ENCODE measurements around the gene TRPM4.
"Not testable (repeated sequence)": the region's sequence is repeated elsewhere in the genome, so short reads cannot be mapped to it uniquely, and the experiment has no call there.

Gene TRPM4

DNA sequence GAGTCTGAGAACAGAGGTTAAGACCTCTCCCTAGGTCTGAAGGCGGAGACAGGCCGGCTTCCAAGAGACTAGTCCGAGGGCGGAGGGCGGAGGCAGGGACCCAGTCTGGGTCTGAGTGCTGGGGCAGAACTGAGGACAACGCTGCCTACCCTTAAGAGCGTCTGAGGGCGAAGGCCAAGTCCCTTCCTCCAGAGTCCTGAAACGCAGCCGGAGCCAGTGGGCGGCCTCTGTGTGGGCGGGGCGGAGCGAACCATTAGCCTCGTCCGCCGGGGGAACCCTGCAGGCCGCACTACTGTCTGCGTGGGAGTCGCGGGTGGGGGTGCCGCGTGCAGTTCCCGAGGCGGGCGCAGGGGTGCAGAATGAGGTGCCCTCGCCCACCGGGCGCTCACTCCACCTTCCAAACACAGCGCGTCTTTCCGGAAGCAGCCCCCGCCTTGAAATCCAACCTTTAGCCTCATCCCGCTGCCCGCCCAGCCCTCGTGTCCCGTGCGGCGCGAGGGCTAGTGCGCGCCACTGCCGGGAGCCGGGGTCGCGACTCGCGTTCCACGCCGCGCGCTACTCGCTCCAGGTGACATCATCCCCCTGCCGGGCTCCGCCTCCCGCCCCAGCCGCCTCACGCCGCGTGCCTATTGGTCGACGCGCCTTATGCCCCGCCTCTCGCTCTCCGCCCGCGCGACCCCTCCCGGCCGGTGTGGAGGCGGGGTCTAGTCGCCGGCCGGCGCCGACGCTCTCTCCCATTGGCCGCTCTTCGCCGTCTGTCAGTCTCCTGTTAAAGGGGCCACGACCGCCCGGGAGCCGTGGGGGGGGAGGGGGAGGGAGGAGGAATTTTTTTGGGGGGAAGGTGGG lies 38.8 kb upstream of the TRPM4 start, which contains the start of gene C19orf73:
Gene C19orf73, minus strand, starts transcription at position 579 of the 846 bp plus-strand sequence. Its CDS starts 121 bp downstream, at position 458.
- Histone ChIP-seq H3K4me3 (ENCODE audit: low read depth, low read length) (peak within 1 kb of the TSS; percentile 85), H3K27ac (ENCODE audit: low read depth, low read length) (peak within 1 kb of the TSS; percentile 64; the same call in 1 of the 2 replicates), H2AFZ (ENCODE audit: low read length, unreplicated experiment) (peak within 1 kb of the TSS; percentile 75), H3K27me3 (ENCODE audit: insufficient read depth, low read length) (peaks cover 8% of the 10 kb centered on the region), H3K4me1 (ENCODE audit: control insufficient read depth, insufficient read depth, low read length, unreplicated experiment) (no peaks in the 10 kb centered on the region), H3K36me3 (ENCODE audit: insufficient read depth, low read length) (no peaks in the 10 kb centered on the region), H3K79me2 (ENCODE audit: control insufficient read depth, insufficient read depth, low read length, unreplicated experiment) (no peaks in the 10 kb centered on the region)

DNA sequence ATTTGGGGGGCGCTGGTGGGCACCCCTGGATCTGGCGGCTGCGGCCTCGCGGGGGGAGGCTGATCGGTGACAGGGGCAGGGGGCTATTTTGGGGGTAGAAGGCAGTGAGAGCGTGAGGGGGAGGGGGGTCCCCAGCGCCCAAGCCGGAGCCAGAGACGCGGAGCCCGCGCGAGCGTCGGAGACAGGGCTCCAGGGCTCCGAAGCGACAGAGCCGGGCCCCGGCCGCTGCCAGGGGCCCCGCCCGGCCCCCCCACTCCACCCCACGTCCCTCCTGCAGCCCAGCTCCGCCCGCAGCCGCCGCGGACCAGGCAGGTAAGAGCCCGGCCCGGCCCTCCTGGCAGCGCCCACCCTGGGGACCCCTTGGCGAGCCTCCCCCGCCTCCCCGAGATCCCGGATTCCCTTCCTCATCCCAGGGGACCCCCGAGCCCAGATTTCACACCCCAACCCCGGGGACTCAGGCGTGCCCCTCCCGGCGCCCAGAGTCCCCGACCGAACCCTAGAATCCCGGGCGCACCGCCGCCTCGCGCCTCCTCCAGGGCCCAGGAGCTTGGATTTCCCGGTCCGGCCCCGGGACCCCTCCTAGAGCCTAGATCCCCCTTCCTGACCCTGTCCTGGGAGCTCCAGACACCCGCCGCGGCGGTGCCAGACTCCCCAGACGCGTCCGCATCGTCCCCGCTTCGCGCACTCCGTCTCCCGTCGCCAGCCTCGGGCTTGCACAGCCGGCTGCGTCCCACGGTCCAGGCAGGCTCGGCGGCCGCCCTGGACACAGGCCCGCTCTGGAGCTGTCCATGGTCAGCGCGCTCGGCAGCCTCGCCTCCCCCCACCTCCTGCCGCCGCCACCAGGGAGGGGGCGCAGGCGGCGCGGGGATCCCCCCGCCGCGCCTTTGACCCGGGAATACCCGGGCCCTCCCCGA lies 37.9 kb upstream of the TRPM4 start, which contains the start of gene PPFIA3:
Gene PPFIA3, plus strand, starts transcription at position 134 of the 914 bp plus-strand sequence. CDS start 8,330 bp downstream, outside the sequence.
- peak within 1 kb of the TSS; percentile 85 for H3K4me3 ChIP-seq (ENCODE audit: low read depth, low read length)
- H3K4me1 ChIP-seq (ENCODE audit: control insufficient read depth, insufficient read depth, low read length, unreplicated experiment), result no peaks in the 10 kb centered on the region
- peaks cover 8% of the 10 kb centered on the region for H3K27me3 ChIP-seq (ENCODE audit: insufficient read depth, low read length)
- no peaks in the 10 kb centered on the region for H3K79me2 ChIP-seq (ENCODE audit: control insufficient read depth, insufficient read depth, low read length, unreplicated experiment)
- no peaks in the 10 kb centered on the region for H3K36me3 ChIP-seq (ENCODE audit: insufficient read depth, low read length)
- peak within 1 kb of the TSS; percentile 64; the same call in 1 of the 2 replicates for H3K27ac ChIP-seq (ENCODE audit: low read depth, low read length)
- H2AFZ ChIP-seq (ENCODE audit: low read length, unreplicated experiment), result peak within 1 kb of the TSS; percentile 75

DNA sequence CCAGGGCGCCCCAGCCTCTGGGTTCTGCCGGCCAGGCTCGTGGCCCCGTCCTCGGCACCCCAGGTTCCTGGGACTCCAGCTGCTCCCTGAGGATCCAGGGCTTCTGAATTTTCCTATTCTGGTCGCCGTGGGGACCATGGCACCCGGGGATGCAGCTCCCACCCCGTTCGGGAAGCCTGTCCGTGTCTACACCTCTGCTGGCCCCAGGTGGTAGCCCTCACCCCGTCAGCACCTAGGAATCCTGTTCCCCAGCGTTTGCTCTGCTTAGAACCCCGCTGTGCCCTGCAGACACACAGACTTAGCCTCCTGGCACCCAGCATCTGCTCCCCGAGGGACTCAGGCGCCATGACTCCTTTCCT lies 37.3 kb upstream of the TRPM4 start:
- H3K27me3 ChIP-seq (ENCODE audit: insufficient read depth, low read length), result peaks cover 8% of the 10 kb centered on the region
- H3K79me2 ChIP-seq (ENCODE audit: control insufficient read depth, insufficient read depth, low read length, unreplicated experiment), result no peaks in the 10 kb centered on the region
- no peaks in the 10 kb centered on the region for H3K36me3 ChIP-seq (ENCODE audit: insufficient read depth, low read length)
- no peak overlapping the region for H3K4me3 ChIP-seq (ENCODE audit: low read depth, low read length)
- H3K27ac ChIP-seq (ENCODE audit: low read depth, low read length), result no peak overlapping the region
- no peaks in the 10 kb centered on the region for H3K4me1 ChIP-seq (ENCODE audit: control insufficient read depth, insufficient read depth, low read length, unreplicated experiment)
- no peak overlapping the region for H2AFZ ChIP-seq (ENCODE audit: low read length, unreplicated experiment)

DNA sequence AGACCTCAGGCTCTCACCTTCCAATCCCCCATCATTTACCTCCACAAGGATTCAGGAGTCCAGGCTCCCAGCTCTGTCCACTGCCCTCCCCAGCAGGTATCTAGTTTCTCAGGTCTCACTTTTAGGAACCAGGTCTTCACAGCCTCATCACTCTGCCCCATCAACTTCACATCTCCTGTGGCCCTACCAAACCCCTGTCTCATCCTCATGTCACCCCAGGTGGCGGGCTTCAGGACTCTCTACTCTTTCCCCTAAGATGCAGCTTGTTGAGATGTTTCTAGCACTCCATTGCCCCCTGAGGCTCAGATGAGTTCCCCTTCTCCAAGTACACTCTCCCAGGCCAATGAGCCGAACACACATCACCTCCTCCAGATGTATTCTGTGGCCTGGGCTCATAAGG lies 36.7 kb upstream of the TRPM4 start:
- no peak overlapping the region for H2AFZ ChIP-seq (ENCODE audit: low read length, unreplicated experiment)
- H3K27me3 ChIP-seq (ENCODE audit: insufficient read depth, low read length), result peaks cover 8% of the 10 kb centered on the region
- no peaks in the 10 kb centered on the region for H3K36me3 ChIP-seq (ENCODE audit: insufficient read depth, low read length)
- no peak overlapping the region for H3K4me3 ChIP-seq (ENCODE audit: low read depth, low read length)
- H3K27ac ChIP-seq (ENCODE audit: low read depth, low read length), result no peak overlapping the region
- no peaks in the 10 kb centered on the region for H3K79me2 ChIP-seq (ENCODE audit: control insufficient read depth, insufficient read depth, low read length, unreplicated experiment)
- H3K4me1 ChIP-seq (ENCODE audit: control insufficient read depth, insufficient read depth, low read length, unreplicated experiment), result no peaks in the 10 kb centered on the region

DNA sequence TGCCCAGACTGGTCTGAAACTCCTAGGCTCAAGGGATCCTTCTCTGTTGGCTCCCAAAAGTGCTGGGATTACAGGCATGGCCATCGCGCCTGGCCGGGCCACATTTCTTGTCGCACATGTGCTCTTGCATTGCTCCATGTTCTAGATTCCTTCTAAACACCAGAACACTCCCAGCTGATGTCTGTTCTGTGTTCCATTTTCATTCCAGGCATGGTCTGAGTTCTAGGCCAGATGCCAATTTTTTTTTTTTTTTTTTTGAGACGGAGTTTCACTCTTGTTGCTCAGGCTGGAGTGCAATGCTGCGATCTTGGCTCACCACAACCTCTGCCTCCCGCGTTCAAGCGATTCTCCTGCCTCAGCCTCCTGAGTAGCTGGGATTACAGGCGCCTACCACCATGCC lies 35.8 kb upstream of the TRPM4 start:
- not testable (repeated sequence) for H3K4me3 ChIP-seq (ENCODE audit: low read depth, low read length); H2AFZ ChIP-seq (ENCODE audit: low read length, unreplicated experiment); H3K36me3 ChIP-seq (ENCODE audit: insufficient read depth, low read length); H3K79me2 ChIP-seq (ENCODE audit: control insufficient read depth, insufficient read depth, low read length, unreplicated experiment); H3K4me1 ChIP-seq (ENCODE audit: control insufficient read depth, insufficient read depth, low read length, unreplicated experiment); H3K27ac ChIP-seq (ENCODE audit: low read depth, low read length); H3K27me3 ChIP-seq (ENCODE audit: insufficient read depth, low read length)

DNA sequence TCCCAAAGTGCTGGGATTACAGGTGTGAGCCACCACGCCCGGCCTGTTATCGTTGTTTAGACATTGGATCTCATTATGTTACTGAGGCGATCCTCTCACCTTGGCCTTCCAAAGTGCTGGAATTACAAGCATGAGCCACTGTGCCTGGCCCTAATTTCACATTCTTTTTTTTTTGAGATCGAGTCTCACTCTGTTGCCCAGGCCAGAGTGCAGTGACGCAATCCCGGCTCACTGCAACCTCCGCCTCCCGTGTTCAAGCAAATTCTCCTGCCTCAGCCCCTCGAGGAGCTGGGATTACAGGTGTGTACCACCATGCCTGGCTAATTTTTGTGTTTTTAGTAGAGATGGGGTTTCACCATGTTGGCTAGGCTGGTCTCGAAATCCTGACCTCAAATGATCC lies 34.3 kb upstream of the TRPM4 start:
- H3K4me3 ChIP-seq (ENCODE audit: low read depth, low read length); H3K79me2 ChIP-seq (ENCODE audit: control insufficient read depth, insufficient read depth, low read length, unreplicated experiment); H3K27me3 ChIP-seq (ENCODE audit: insufficient read depth, low read length); H3K4me1 ChIP-seq (ENCODE audit: control insufficient read depth, insufficient read depth, low read length, unreplicated experiment); H3K27ac ChIP-seq (ENCODE audit: low read depth, low read length); H2AFZ ChIP-seq (ENCODE audit: low read length, unreplicated experiment); H3K36me3 ChIP-seq (ENCODE audit: insufficient read depth, low read length): not testable (repeated sequence)

DNA sequence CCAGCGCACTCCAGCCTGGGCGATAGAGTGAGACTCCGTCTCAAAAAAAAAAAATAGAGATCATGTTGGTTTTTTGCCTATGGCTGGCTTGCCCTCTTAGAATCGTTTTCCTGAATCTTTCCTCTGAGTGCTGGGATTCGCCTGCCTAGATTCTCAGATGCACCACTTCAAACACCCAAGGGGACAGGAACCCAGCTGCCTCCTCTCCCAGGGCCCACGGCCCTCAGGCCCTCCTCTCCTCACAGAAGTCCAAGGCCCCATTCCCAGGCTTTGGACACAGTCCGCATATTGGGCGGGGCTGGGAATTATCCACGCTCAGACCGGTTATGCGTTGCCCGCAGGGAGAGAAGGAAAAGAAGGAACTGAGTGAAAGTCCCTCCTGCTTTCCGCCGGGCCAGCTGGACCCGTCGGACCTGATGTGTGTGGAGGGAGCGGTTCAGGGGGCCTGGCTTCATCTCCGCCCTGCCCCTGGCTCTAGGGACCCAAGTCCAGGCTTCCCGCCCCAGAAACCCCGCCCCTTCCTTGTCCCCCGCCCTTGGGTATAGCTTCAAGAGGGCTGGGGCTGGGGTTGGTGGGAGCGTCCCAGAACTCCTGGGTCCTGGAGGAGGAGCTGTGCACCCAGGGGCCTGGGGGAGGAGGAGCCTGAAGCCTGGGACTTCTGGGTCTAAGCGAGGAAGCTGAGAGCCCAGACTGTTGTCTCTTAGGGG lies 32.4 kb upstream of the TRPM4 start:
- H3K27ac ChIP-seq (ENCODE audit: low read depth, low read length), result no peak overlapping the region
- H3K79me2 ChIP-seq (ENCODE audit: control insufficient read depth, insufficient read depth, low read length, unreplicated experiment), result no peaks in the 10 kb centered on the region
- H3K4me1 ChIP-seq (ENCODE audit: control insufficient read depth, insufficient read depth, low read length, unreplicated experiment), result no peaks in the 10 kb centered on the region
- H3K36me3 ChIP-seq (ENCODE audit: insufficient read depth, low read length), result no peaks in the 10 kb centered on the region
- H3K4me3 ChIP-seq (ENCODE audit: low read depth, low read length), result no peak overlapping the region
- H2AFZ ChIP-seq (ENCODE audit: low read length, unreplicated experiment), result no peak overlapping the region
- H3K27me3 ChIP-seq (ENCODE audit: insufficient read depth, low read length), result peaks cover 8% of the 10 kb centered on the region

DNA sequence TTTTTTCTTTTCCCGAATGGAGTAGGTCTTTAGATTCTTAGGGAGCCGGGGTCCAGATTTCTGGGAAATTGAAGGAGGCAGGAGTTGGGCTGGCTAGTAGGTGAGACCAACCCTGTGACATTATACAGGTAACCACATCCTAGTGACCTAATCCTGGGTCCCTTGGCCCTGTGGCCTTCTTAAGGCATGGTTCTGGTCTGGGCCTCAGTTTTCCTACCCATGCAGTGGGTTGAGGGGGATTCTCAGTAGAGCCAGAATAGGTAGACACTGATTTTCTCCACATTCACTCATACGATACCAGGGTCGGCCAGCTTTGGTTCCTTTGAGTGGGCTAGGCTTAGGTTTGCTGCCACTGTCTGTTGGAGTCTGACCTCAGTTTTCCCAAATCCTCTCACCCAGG lies 31.0 kb upstream of the TRPM4 start:
- H3K27ac ChIP-seq (ENCODE audit: low read depth, low read length), result no peak overlapping the region
- H3K79me2 ChIP-seq (ENCODE audit: control insufficient read depth, insufficient read depth, low read length, unreplicated experiment), result no peaks in the 10 kb centered on the region
- H3K27me3 ChIP-seq (ENCODE audit: insufficient read depth, low read length), result no peaks in the 10 kb centered on the region

DNA sequence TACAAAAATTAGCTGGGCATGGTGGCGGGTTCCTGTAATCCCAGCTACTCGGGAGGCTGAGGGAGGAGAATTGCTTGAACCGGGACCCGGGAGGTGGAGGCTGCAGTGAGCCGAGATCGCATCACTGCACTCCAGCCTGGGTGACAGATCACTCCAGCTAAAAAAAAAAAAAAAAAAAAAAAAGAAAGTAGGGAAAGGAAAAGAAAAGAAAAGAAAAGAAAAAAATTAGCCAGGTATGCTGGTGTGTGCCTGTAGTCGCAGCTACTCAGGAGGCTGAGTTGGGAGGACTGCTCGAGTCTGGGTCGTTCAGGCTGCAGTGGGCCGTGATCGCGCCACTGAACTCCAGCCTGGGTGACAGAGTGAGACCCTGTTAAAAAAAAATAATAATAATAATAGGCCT lies 30.4 kb upstream of the TRPM4 start:
- not testable (repeated sequence) for H2AFZ ChIP-seq (ENCODE audit: low read length, unreplicated experiment); H3K27me3 ChIP-seq (ENCODE audit: insufficient read depth, low read length); H3K4me3 ChIP-seq (ENCODE audit: low read depth, low read length); H3K36me3 ChIP-seq (ENCODE audit: insufficient read depth, low read length); H3K79me2 ChIP-seq (ENCODE audit: control insufficient read depth, insufficient read depth, low read length, unreplicated experiment); H3K4me1 ChIP-seq (ENCODE audit: control insufficient read depth, insufficient read depth, low read length, unreplicated experiment); H3K27ac ChIP-seq (ENCODE audit: low read depth, low read length)

More for the DNA sequence above, 31.0 kb upstream of the TRPM4 start:
- no peak overlapping the region for H2AFZ ChIP-seq (ENCODE audit: low read length, unreplicated experiment)
- no peak overlapping the region for H3K4me3 ChIP-seq (ENCODE audit: low read depth, low read length)
- no peaks in the 10 kb centered on the region for H3K36me3 ChIP-seq (ENCODE audit: insufficient read depth, low read length)
- no peaks in the 10 kb centered on the region for H3K4me1 ChIP-seq (ENCODE audit: control insufficient read depth, insufficient read depth, low read length, unreplicated experiment)

Measured in ACC112 (cell line).